HG03159 (cell line): ENCODE data around the gene NET1.

Experiments used
- ATAC-seq: cut with Tn5 transposase; IDR thresholded peaks from one replicate; pipeline ENCODE4 v1.9.1; 2021; ENCODE audit warnings: mild to moderate bottlenecking, moderate library complexity; ENCODE audit not compliant: unreplicated experiment

The NET1 gene

GRCh38 chr10:5441106-5441505 is 28.7 kb downstream of the NET1 start:
- ATAC-seq: no peak

GRCh38 chr10:5442065-5442989 is 30.0 kb downstream of the NET1 start:
- no peak for ATAC-seq

- peak; percentile 40 for ATAC-seq
Measured at GRCh38 chr10:5442990-5443370, 30.6 kb downstream of the NET1 start.

- peak; percentile 72 for ATAC-seq
Measured at GRCh38 chr10:5443429-5443828, 31.1 kb downstream of the NET1 start.

- ATAC-seq: no peak
Measured at GRCh38 chr10:5445006-5445405, 32.6 kb downstream of the NET1 start.

- peak; percentile 44 for ATAC-seq
Measured at GRCh38 chr10:5446390-5446926, 34.1 kb downstream of the NET1 start.

- ATAC-seq: no peak
Measured at GRCh38 chr10:5447056-5447455, 34.7 kb downstream of the NET1 start.

- ATAC-seq: peak; percentile 36
Measured at GRCh38 chr10:5447611-5448071, 35.3 kb downstream of the NET1 start.

- no peak for ATAC-seq
Measured at GRCh38 chr10:5448333-5449001, 36.1 kb downstream of the NET1 start.

- no peak for ATAC-seq
Measured at GRCh38 chr10:5449227-5449626, 36.9 kb downstream of the NET1 start.

GRCh38 chr10:5449823-5450222 is 37.5 kb downstream of the NET1 start:
- ATAC-seq: no peak

- no peak for ATAC-seq
Measured at GRCh38 chr10:5450605-5451384, 38.4 kb downstream of the NET1 start.

- no peak for ATAC-seq
Measured at GRCh38 chr10:5453749-5454489, 41.6 kb downstream of the NET1 start.

- no peak for ATAC-seq
Measured at GRCh38 chr10:5456563-5456962, 44.2 kb downstream of the NET1 start.

- ATAC-seq: no peak
Measured at GRCh38 chr10:5457741-5458140, 45.4 kb downstream of the NET1 start.

- no peak for ATAC-seq
Measured at GRCh38 chr10:5458425-5458824, 46.1 kb downstream of the NET1 start.

- ATAC-seq: no peak
Measured at GRCh38 chr10:5458949-5459747, 46.8 kb downstream of the NET1 start.

GRCh38 chr10:5460468-5461202 is 48.3 kb downstream of the NET1 start:
- no peak for ATAC-seq

GRCh38 chr10:5461203-5461588 is 48.8 kb downstream of the NET1 start:
- no peak for ATAC-seq
